A673 (cell line): ENCODE measurements around the gene RPAP3.

Source experiments
- CTCF ChIP-seq: fragments of 300-800, 200-600 bp; sonication (generic); conservative IDR thresholded peaks from 2 replicates; pipeline ENCODE4 v1.5.1; 2017; ENCODE audit warnings: low read depth, mild to moderate bottlenecking, antibody characterized with exemption, low read length, moderate library complexity, mixed read lengths
- EZH2 ChIP-seq: fragments of 200-600 bp; sonication (generic); IDR thresholded peaks from 2 replicates; pipeline ENCODE4 v1.6.1; 2017; ENCODE audit warnings: borderline replicate concordance, low read depth, mild to moderate bottlenecking, mixed read lengths, antibody characterized with exemption, low read length; ENCODE audit not compliant: poor library complexity, severe bottlenecking

GRCh38 chr12:47710278-47710677 lies 4.4 kb upstream of the RPAP3 start:
- TF ChIP-seq CTCF: no peak
- TF ChIP-seq EZH2: no peak
